SK-N-SH (cell line): ENCODE data around the gene LRRC75A.

Experiments used
- EP300 ChIP-seq, 2 experiments: IDR thresholded peaks; 2 replicates each; pipeline versions ENCODE4 v1.4.0 to v1.6.1; 2012; ENCODE audit warnings: borderline replicate concordance in 1 of 2, low read depth in 1 of 2, low read length in 1 of 2
- MXI1 ChIP-seq: IDR thresholded peaks from 2 replicates; pipeline ENCODE4 v1.6.1; 2012; ENCODE audit warnings: mild to moderate bottlenecking, low read depth, low read length, improper control_type of control experiment
- PBX3 ChIP-seq: IDR thresholded peaks from 2 replicates; pipeline ENCODE4; 2012
- POLR2AphosphoS5 ChIP-seq: IDR thresholded peaks from 2 replicates; pipeline ENCODE4 v1.6.1; 2012; ENCODE audit warnings: low read depth, low read length
- SIN3A ChIP-seq: IDR thresholded peaks from 2 replicates; pipeline ENCODE4 v1.6.1; 2012; ENCODE audit warnings: low read depth, mild to moderate bottlenecking, low read length, moderate library complexity, borderline replicate concordance
- SMC3 ChIP-seq: IDR thresholded peaks from 2 replicates; pipeline ENCODE4 v1.6.1; 2012; ENCODE audit warnings: low read depth, low read length, improper control_type of control experiment
- TCF12 ChIP-seq: IDR thresholded peaks from 2 replicates; pipeline ENCODE4 v1.4.0; 2012
- TF ChIP-seq, protein P1 (sequence below): fragments of 200-600 bp; sonication (generic); IDR thresholded peaks from 2 replicates; pipeline ENCODE4 v1.6.1; 2017; ENCODE audit warnings: antibody characterized with exemption, mild to moderate bottlenecking, moderate library complexity
- TF ChIP-seq, protein P2 (sequence below): IDR thresholded peaks from 2 replicates; pipeline ENCODE4 v1.4.0; 2012; ENCODE audit warnings: low read depth
- TF ChIP-seq, protein P3 (sequence below): IDR thresholded peaks from 2 replicates; pipeline ENCODE4 v1.4.0; 2012; ENCODE audit warnings: low read depth, borderline replicate concordance

GRCh38 chr17:16512011-16512410 lies 20.0 kb upstream of the LRRC75A start:
- TF ChIP-seq, protein P1, sequence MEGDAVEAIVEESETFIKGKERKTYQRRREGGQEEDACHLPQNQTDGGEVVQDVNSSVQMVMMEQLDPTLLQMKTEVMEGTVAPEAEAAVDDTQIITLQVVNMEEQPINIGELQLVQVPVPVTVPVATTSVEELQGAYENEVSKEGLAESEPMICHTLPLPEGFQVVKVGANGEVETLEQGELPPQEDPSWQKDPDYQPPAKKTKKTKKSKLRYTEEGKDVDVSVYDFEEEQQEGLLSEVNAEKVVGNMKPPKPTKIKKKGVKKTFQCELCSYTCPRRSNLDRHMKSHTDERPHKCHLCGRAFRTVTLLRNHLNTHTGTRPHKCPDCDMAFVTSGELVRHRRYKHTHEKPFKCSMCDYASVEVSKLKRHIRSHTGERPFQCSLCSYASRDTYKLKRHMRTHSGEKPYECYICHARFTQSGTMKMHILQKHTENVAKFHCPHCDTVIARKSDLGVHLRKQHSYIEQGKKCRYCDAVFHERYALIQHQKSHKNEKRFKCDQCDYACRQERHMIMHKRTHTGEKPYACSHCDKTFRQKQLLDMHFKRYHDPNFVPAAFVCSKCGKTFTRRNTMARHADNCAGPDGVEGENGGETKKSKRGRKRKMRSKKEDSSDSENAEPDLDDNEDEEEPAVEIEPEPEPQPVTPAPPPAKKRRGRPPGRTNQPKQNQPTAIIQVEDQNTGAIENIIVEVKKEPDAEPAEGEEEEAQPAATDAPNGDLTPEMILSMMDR: no peak
- TF ChIP-seq MXI1 (no peak), EP300 (IDR thresholded peaks at IDR 0.05; ENCODE audit: borderline replicate concordance in 1 of 2, low read depth in 1 of 2, low read length in 1 of 2) (no peak), POLR2AphosphoS5 (no peak), TCF12 (no peak), SIN3A (no peak), SMC3 (no peak), PBX3 (no peak)
- TF ChIP-seq, protein P2, sequence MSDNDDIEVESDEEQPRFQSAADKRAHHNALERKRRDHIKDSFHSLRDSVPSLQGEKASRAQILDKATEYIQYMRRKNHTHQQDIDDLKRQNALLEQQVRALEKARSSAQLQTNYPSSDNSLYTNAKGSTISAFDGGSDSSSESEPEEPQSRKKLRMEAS: no peak
- TF ChIP-seq, protein P3, sequence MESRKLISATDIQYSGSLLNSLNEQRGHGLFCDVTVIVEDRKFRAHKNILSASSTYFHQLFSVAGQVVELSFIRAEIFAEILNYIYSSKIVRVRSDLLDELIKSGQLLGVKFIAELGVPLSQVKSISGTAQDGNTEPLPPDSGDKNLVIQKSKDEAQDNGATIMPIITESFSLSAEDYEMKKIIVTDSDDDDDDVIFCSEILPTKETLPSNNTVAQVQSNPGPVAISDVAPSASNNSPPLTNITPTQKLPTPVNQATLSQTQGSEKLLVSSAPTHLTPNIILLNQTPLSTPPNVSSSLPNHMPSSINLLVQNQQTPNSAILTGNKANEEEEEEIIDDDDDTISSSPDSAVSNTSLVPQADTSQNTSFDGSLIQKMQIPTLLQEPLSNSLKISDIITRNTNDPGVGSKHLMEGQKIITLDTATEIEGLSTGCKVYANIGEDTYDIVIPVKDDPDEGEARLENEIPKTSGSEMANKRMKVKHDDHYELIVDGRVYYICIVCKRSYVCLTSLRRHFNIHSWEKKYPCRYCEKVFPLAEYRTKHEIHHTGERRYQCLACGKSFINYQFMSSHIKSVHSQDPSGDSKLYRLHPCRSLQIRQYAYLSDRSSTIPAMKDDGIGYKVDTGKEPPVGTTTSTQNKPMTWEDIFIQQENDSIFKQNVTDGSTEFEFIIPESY: no peak
